Measurements from ENCODE around the gene SPINT1. TPM values are rescaled to one million over a fixed set of nuclear protein-coding genes. Genes with fewer than 3 reads are reported as not detected.

SPINT1 gene
- total and polyA plus RNA-seq, 2 of the 13 experiments (the other 11 are each of a cell fraction or from before 2014, with no cell fraction given): 0.49 to 2.5 TPM

- TF ChIP-seq THAP9 (CRISPR knock-in tag; IDR thresholded peaks at IDR 0.05; ENCODE audit: borderline replicate concordance) (no peak), TBX2 (CRISPR knock-in tag; IDR thresholded peaks at IDR 0.05; ENCODE audit: borderline replicate concordance) (peak; percentile 71; the same call in 1 of the 2 replicates), SRSF1 (optimal IDR thresholded peaks at IDR 0.05; ENCODE audit: low read depth, low read length) (no peak), PHF5A (CRISPR knock-in tag; IDR thresholded peaks at IDR 0.05; ENCODE audit: low read depth, unreplicated experiment) (no peak), ZNF256 (CRISPR knock-in tag; conservative IDR thresholded peaks at IDR 0.05) (no peak), MNT (IDR thresholded peaks at IDR 0.05) (peak; percentile 89), ZNF724P (CRISPR knock-in tag; IDR thresholded peaks at IDR 0.05; ENCODE audit: borderline replicate concordance) (no peak), ZNF225 (CRISPR knock-in tag; IDR thresholded peaks at IDR 0.05) (no peak), EED (CRISPR knock-in tag; IDR thresholded peaks at IDR 0.05) (no peak; the same call in 1 of the 2 replicates), RERE (CRISPR knock-in tag; IDR thresholded peaks at IDR 0.05; ENCODE audit: low read depth) (no peak), MLLT10 (CRISPR knock-in tag; IDR thresholded peaks at IDR 0.05) (no peak), ZNF569 (CRISPR knock-in tag; IDR thresholded peaks at IDR 0.05; ENCODE audit: borderline replicate concordance) (no peak), RFX5 (IDR thresholded peaks at IDR 0.05; ENCODE audit: low read depth, low read length) (0 out of 2 replicates have a peak, but pooled peaks have one; percentile 22), MAZ (IDR thresholded peaks at IDR 0.05; ENCODE audit: borderline replicate concordance, low read depth, low read length) (peak; percentile 76), MAZ (CRISPR knock-in tag; IDR thresholded peaks at IDR 0.05; ENCODE audit: low read depth) (no peak), HDAC2 (CRISPR knock-in tag; IDR thresholded peaks at IDR 0.05) (no peak; the same call in 1 of the 2 replicates), ASH2L (IDR thresholded peaks at IDR 0.05; ENCODE audit: insufficient read length, low read depth, low read length) (peak; percentile 69), JUNB (CRISPR knock-in tag; IDR thresholded peaks at IDR 0.05; ENCODE audit: borderline replicate concordance) (no peak), ZC3H13 (CRISPR knock-in tag; IDR thresholded peaks at IDR 0.05) (0 out of 2 replicates have a peak, but pooled peaks have one; percentile 19)
These were observed 50.2 kb downstream of the SPINT1 start, which contains the start of gene VPS18 (continued) for GRCh38 chr15:40893733-40894680.
